WI38 (cell line): ENCODE measurements around the gene SLC37A2.

Experiments
- H3K4me3 ChIP-seq: 2 replicates; pipeline ENCODE4 v1.5.1; 2011; ENCODE audit warnings: low read depth, mild to moderate bottlenecking, control low read depth, low read length
- TF ChIP-seq, protein P1 (sequence below): IDR thresholded peaks from 2 replicates; pipeline ENCODE4 v1.5.1; 2012; ENCODE audit warnings: low read depth, mild to moderate bottlenecking, control low read depth, low read length

SLC37A2 gene

DNA sequence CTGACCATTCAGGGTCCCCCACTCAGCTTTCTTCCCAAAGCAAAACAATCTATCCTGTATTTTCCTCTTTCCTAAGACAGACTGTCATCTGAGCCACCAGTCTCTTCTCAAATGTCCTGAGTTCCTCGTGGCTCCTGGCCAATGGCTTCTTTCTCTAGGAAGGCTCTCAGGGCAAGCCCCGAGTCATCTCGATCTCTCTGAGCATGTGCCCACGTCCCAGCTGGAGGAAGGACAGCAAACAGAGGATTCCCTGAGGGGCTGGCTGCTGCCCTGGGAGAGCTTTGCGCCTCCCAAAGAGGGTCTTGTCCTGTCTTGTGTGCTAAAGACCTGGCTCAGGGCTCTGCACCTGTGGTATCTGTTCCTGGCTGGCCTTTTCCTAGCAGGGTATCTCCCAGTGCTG is 8.3 kb downstream of the SLC37A2 start:
- TF ChIP-seq, protein P1, sequence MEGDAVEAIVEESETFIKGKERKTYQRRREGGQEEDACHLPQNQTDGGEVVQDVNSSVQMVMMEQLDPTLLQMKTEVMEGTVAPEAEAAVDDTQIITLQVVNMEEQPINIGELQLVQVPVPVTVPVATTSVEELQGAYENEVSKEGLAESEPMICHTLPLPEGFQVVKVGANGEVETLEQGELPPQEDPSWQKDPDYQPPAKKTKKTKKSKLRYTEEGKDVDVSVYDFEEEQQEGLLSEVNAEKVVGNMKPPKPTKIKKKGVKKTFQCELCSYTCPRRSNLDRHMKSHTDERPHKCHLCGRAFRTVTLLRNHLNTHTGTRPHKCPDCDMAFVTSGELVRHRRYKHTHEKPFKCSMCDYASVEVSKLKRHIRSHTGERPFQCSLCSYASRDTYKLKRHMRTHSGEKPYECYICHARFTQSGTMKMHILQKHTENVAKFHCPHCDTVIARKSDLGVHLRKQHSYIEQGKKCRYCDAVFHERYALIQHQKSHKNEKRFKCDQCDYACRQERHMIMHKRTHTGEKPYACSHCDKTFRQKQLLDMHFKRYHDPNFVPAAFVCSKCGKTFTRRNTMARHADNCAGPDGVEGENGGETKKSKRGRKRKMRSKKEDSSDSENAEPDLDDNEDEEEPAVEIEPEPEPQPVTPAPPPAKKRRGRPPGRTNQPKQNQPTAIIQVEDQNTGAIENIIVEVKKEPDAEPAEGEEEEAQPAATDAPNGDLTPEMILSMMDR: no peak
- no peak overlapping the region for H3K4me3 ChIP-seq

GRCh38 chr11:125071846-125072217 is 8.7 kb downstream of the SLC37A2 start:
- no peak overlapping the region for H3K4me3 ChIP-seq
- TF ChIP-seq, protein P1: no peak

DNA sequence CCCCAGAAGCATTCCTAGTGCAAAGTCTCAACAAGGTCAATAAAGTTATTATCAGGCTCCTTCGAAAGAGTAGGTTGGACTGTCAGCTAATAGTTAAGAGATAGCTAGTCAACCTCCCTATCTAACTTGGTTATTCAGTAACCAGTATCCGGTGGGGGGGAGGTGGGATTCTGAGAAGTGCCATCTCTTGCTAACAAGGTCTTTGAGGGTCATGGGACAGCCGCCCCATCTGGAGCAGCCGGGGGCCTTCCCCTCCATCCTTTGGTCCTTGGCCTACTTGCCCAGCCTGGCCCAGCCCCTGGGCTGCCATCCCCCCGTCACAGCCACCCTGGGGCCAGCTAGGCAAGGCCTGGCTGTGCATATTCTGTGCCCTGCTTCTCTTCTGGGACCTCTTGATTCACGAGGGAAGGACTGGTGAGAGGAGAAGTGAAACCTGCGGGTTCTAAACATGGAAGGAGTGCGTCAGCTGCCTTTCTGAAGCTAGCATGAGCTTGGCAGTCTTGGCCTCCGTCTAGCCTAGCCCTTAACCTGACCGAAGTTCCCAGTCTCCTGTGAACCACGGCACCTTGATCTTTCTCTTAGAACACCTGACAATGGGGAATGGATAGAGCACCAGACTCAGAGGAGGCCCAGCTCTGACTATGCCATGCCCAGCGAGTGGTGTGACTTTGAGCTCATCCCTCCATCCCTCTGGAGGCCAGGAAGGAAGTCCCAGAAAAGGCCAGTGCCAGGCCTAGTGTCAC is 9.3 kb downstream of the SLC37A2 start:
- TF ChIP-seq, protein P1: no peak
- no peak overlapping the region for H3K4me3 ChIP-seq

DNA sequence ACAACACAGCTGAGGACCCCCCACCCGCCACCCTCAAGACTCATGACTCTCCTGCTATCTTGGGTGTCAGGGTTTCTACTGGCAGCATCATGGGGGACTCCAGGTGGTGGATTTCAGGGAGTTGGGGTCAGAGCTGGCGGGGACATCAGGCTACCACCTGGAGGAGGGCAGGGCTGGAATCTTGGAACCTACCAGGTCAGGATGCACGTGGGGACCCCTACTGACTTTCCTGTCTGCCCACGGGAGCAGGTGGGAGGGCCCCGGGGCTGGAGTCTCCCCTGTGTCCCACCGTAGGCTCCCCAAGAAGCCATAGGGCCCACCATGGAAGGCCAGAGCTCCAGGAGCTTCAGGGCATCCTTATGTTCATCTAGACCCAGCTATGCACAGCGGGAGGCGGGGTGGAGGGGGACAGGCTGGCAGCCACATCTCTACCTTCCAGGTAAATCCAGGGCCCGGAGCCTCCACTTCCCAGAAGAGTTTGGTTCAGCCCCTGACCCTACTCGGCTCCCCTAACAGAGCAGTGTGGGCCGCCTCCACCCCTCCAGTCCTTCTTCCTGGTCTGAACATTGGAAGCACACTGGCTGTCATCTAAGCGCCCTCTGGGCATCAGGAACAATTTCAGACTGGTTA is 10.0 kb downstream of the SLC37A2 start:
- H3K4me3 ChIP-seq: no peak overlapping the region
- TF ChIP-seq, protein P1: no peak

GRCh38 chr11:125073616-125074483 is 10.7 kb downstream of the SLC37A2 start:
- TF ChIP-seq, protein P1: no peak
- H3K4me3 ChIP-seq: no peak overlapping the region

DNA sequence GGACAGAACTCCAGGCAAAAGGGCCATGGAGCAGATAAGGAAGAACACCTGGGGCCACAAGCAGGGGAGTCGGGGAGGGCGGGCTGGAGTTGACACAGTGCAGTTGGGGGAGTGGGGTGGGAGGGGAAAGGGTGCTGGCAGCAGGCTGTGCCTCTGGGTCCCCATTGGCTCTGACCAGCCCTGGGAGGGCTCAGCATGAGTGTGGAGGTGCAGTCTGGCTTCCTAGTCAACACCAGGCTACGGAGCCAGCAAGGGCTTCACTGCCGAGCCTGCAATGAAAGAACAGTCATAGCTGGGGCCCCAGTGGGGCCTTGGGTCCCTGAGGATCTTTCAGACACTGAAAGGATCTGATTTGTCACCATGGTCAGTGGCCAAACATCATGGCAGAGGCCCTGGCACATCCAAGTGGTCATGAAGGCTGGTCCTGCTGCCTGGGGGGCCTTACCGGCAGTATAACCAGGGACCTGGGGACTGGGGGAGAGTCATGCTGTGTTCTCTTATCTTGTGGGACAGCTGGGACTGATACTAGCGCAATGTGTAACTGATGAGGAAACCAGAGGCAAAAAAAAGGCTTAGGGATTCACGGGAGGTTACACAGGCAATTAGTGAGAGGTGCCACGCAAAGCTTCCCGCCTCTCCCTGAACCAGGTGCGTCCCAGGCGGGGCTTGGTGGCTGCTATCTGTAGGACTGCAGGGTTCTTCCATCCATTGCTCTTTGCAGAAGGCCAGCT is 11.6 kb downstream of the SLC37A2 start:
- TF ChIP-seq, protein P1: no peak
- H3K4me3 ChIP-seq: no peak overlapping the region
